Fibroblast of mammary gland (primary cell): ENCODE data around the gene HKDC1.

Experiments
- DNase-seq: peaks from one replicate; pipeline ENCODE4 v3.0.0-alpha.2; 2010; ENCODE audit warnings: low read depth
- H3K4me3 ChIP-seq: 2 replicates; pipeline ENCODE4 v1.5.1; 2011; ENCODE audit warnings: low read depth, mild to moderate bottlenecking, low read length, moderate library complexity; ENCODE audit not compliant: control insufficient read depth
- TF ChIP-seq, protein P1 (sequence below): conservative IDR thresholded peaks from 2 replicates; pipeline ENCODE4 v1.5.1; 2011; ENCODE audit warnings: low read depth, low read length, inconsistent platforms; ENCODE audit not compliant: control insufficient read depth, insufficient read depth

Gene HKDC1

DNA sequence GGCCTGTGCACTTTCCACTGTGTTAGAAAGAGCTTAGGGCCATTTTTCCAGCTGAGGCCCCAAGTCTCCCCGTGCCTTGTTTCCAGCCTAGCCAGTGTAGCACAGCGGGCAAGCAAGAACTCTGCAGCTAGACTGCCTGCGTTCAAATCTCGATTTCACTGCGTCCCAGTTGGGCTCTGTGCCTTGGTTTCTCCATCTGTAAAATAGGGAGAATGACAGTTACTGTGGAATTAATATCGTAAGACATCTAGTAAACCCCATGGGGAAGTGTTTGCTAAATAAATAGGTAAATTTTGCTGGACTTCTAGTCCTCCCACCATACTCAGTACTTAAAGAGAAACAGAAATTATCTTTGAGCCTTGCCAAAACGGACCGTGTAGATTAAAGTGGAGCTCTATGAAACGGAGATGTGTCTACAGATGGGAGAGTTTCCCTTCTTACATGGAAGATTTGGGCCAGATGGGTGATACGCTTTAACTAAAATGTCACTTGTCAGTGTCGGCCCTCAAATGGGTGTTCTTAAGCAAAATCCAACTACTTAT lies 3.5 kb upstream of the HKDC1 start:
- no peak for DNase-seq
- TF ChIP-seq, protein P1, sequence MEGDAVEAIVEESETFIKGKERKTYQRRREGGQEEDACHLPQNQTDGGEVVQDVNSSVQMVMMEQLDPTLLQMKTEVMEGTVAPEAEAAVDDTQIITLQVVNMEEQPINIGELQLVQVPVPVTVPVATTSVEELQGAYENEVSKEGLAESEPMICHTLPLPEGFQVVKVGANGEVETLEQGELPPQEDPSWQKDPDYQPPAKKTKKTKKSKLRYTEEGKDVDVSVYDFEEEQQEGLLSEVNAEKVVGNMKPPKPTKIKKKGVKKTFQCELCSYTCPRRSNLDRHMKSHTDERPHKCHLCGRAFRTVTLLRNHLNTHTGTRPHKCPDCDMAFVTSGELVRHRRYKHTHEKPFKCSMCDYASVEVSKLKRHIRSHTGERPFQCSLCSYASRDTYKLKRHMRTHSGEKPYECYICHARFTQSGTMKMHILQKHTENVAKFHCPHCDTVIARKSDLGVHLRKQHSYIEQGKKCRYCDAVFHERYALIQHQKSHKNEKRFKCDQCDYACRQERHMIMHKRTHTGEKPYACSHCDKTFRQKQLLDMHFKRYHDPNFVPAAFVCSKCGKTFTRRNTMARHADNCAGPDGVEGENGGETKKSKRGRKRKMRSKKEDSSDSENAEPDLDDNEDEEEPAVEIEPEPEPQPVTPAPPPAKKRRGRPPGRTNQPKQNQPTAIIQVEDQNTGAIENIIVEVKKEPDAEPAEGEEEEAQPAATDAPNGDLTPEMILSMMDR: no peak

DNA sequence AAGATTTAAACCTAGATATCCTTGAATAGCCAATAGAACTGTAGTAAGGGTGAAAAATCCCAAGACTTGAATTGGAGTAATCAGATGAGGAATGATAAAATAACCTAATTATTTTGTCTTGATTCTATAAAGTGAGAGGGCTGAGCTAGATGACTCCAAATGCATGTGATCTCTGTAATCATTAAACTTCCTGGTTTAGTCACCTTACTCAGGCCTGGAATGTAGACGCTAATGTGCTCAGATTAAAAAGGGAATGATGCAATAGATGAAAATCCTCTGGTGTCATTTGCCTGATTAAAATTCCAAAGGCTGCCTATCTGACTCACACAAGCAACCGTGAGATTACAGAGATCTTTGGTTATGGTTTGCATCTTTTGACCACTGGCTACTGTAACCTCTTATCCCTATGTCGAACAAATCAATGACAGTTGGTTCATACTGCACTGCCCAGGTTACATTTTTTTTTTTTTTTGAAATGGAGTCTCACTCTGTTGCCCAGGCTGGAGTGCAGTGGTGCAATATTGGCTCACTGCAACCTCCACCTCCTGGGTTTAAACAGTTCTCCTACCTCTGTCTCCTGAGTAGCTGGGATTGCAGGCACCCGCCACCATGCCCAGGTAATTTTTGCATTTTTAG lies 2.9 kb upstream of the HKDC1 start:
- peak; percentile 74 for DNase-seq
- TF ChIP-seq, protein P1: no peak
- H3K4me3 ChIP-seq: no peak overlapping the region

More for the DNA sequence above, 3.5 kb upstream of the HKDC1 start:
- no peak overlapping the region for H3K4me3 ChIP-seq

DNA sequence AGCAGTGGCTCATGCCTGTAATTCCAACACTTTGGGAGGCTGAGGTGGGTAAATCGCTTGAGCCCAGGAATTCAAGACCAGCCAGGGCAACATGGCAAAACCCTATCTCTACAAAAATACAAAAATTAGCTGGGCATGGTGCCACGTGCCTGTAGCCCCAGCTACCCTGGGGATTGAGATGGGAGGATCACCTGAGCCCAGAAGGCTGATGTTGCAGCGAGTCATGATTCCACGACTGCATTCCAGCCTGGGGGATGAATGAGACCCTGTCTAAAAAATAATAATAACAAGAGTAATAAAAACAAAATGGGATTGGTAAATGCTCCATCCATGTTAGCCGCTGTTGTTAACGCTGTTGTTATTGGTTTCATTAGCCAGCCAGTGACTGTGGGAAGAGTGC lies 1.3 kb upstream of the HKDC1 start:
- TF ChIP-seq, protein P1: no peak
- no peak overlapping the region for H3K4me3 ChIP-seq
- DNase-seq: no peak

DNA sequence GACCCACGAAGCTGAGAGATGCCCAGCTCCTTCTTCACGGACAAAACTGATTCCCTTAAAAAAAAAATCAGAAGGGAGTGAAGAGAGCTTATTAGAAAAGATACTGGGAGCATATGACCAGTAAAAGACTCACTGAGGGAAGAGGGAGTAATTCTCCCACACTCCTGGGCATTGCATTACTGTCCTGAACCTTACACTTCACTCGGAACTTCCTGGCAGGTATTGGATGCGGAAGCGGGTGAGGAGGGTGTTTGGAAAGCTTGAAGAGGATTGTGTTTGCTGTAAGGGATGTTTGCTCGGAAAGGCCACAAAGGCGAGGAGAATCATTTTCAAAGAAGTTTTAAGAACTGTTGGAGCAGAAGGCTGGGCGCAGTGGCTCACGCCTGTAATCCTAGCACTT lies 375 bp downstream of the HKDC1 start:
- TF ChIP-seq, protein P1: no peak
- H3K4me3 ChIP-seq: no peak overlapping the region
- no peak for DNase-seq

DNA sequence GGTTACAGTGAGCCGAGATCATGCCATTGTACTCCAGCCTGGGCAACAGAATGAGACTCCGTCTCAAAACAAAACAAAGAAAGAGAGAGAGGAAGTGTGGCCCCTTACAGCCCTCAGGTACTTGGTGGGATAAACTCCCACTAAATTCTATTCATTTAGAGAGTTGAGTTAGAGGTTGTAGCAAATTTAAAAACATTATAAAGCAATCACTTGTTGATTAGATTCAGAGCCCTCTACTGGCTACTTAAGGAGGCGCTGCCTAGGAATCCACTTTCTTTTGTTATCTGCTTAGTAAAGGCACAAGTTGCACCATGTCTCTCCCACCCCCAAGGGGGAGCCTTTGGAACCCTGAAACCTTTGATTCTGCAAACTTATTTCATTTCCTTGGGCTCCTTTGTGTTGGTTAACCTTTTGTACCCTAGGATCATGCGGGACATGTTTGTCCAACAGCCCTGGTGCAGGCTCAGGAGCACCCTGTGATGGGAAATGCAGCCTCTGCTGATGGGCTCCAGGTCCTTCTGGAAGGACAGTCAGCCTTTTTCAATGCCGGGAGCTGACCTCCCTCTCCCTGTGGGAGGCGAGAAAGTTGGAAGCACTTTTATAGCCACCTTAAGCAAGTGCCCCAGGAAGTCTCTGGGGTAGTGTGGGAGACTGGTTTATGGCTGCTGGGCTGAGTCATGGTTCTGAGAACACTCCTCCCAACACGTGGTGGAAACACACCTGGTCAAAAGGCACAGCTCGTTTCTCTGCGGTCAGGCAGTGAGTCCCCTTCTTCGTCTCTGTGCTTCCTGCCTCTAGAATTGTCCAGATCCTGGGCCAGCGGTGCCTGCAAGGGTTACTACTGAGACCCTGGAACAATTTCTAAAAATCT lies 2.3 kb downstream of the HKDC1 start:
- DNase-seq: peak; percentile 64
- TF ChIP-seq, protein P1: peak; percentile 84
- no peak overlapping the region for H3K4me3 ChIP-seq

DNA sequence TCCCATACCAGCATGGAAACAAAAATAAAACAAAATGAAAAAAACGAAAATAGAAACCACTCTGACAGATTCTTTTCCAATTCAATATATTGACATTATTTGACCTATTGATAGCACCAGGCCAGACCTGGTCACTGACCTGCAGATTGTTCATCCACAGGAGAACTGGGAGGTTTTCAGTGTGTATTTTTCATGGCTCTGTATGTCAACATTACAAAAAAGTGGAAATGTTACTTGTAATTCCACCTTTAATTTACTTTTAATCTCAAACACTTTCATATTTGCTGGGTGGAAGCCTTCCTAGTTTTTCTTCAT lies 2.9 kb downstream of the HKDC1 start:
- TF ChIP-seq, protein P1: no peak
- DNase-seq: no peak
- no peak overlapping the region for H3K4me3 ChIP-seq
